Astrocyte of the cerebellum (primary cell): ENCODE measurements around the gene TMED8.

Experiments
- DNase-seq: peaks from one replicate; pipeline ENCODE4 v3.0.0-alpha.2; 2011; ENCODE audit warnings: low read depth
- H3K4me3 ChIP-seq: 2 replicates; pipeline ENCODE4 v1.5.1; 2011; ENCODE audit warnings: mild to moderate bottlenecking, low read depth, low read length, moderate library complexity
- CTCF ChIP-seq: IDR thresholded peaks from 2 replicates; pipeline ENCODE4 v1.5.1; 2012; ENCODE audit warnings: low read length, low read depth, moderate library complexity, mild to moderate bottlenecking; ENCODE audit errors: missing control alignments
- in situ Hi-C: cut with HindIII; loops from 2 replicates; pipeline ENCODE4 v1.10.0; 2017; ENCODE audit warnings: low sequenced_read_pairs

The TMED8 gene

GRCh38 chr14:77409131-77409533 is 32.2 kb upstream of the TMED8 start:
- TF ChIP-seq CTCF = peak; percentile 25
- in situ Hi-C loops = no loop called here
- no peak overlapping the region for H3K4me3 ChIP-seq
- no peak for DNase-seq

- H3K4me3 ChIP-seq = no peak overlapping the region
- no peak for TF ChIP-seq CTCF
- no peak for DNase-seq
- in situ Hi-C loops = no loop called here
These were observed 30.3 kb upstream of the TMED8 start for GRCh38 chr14:77407158-77407557.

GRCh38 chr14:77406718-77407117 is 29.8 kb upstream of the TMED8 start:
- H3K4me3 ChIP-seq = no peak overlapping the region
- TF ChIP-seq CTCF = no peak
- no peak for DNase-seq
- in situ Hi-C loops = no loop called here

- DNase-seq = no peak
- in situ Hi-C loops = no loop called here
- no peak for TF ChIP-seq CTCF
These were observed 29.2 kb upstream of the TMED8 start for GRCh38 chr14:77406086-77406485.

GRCh38 chr14:77403768-77404167 is 26.9 kb upstream of the TMED8 start:
- TF ChIP-seq CTCF = no peak
- in situ Hi-C loops = no loop called here
- no peak for DNase-seq
- no peak overlapping the region for H3K4me3 ChIP-seq

More at GRCh38 chr14:77406086-77406485, 29.2 kb upstream of the TMED8 start:
- H3K4me3 ChIP-seq = no peak overlapping the region

- no peak for DNase-seq
- no peak for TF ChIP-seq CTCF
- H3K4me3 ChIP-seq = no peak overlapping the region
- in situ Hi-C loops = no loop called here
These were observed 23.3 kb upstream of the TMED8 start for GRCh38 chr14:77400216-77400615.

- H3K4me3 ChIP-seq = no peak overlapping the region
- no peak for DNase-seq
- in situ Hi-C loops = no loop called here
- no peak for TF ChIP-seq CTCF
These were observed 13.3 kb upstream of the TMED8 start for GRCh38 chr14:77390188-77390587.
